Activated T-helper 2 cell treated with anti-CD3 and anti-CD28 coated beads, Interferon-gamma antibody, Interleukin-2, Interleukin-4, amounts not matched to agents 10 μg/mL and 5 μg/mL and 100 μg/mL, durations not matched to agents 14 hours and 24 hours and 36 hours (primary cell): Measurements from ENCODE around the gene WDR5B. TPM values are rescaled to one million over a fixed set of nuclear protein-coding genes. Genes with fewer than 3 reads are reported as not detected.

Experiments
- DNase-seq: peaks from one replicate; pipeline ENCODE4 v3.0.0; 2021; ENCODE audit warnings: low spot score
- H3K27ac Mint-ChIP-seq: one replicate; pipeline ENCODE4 v1.8.0; 2021; ENCODE audit warnings: mixed read lengths
- H3K27me3 Mint-ChIP-seq: one replicate; pipeline ENCODE4 v1.8.0; 2021; ENCODE audit warnings: low read depth, mixed read lengths
- H3K36me3 Mint-ChIP-seq: one replicate; pipeline ENCODE4 v1.8.0; 2021; ENCODE audit warnings: low read depth, mixed read lengths
- H3K4me1 Mint-ChIP-seq: one replicate; pipeline ENCODE4 v1.8.0; 2021; ENCODE audit warnings: low read depth, mixed read lengths
- H3K4me3 Mint-ChIP-seq: one replicate; pipeline ENCODE4 v1.8.0; 2021; ENCODE audit warnings: low read depth, mild to moderate bottlenecking, moderate library complexity, mixed read lengths
- H3K9me3 Mint-ChIP-seq: one replicate; pipeline ENCODE4 v1.8.0; 2021; ENCODE audit warnings: mixed read lengths
- intact Hi-C: fragments of 100-400 bp; cut with micrococcal nuclease; formaldehyde crosslinking; loops from one replicate; pipeline ENCODE4 v1.15.1; 2023
- total RNA-seq: library from RNA; stranded (reverse); gene quantifications from 2 replicates; pipeline ENCODE4 v1.2.3, GENCODE V29; 2022

The WDR5B gene
- total RNA-seq, 1 donor from 2014 or later, result 5.5 TPM

- Mint-ChIP-seq H3K27me3 (no peaks in the 10 kb centered on the region), H3K4me3 (no peak overlapping the region), H3K27ac (no peak overlapping the region), H3K9me3 (no peaks in the 10 kb centered on the region), H3K4me1 (peaks cover 18% of the 10 kb centered on the region), H3K36me3 (peaks cover 65% of the 10 kb centered on the region)
- DNase-seq, result no peak
- intact Hi-C loops, result no loop called here
These were observed 12.4 kb downstream of the WDR5B start for GRCh38 chr3:122403489-122403888.

DNA sequence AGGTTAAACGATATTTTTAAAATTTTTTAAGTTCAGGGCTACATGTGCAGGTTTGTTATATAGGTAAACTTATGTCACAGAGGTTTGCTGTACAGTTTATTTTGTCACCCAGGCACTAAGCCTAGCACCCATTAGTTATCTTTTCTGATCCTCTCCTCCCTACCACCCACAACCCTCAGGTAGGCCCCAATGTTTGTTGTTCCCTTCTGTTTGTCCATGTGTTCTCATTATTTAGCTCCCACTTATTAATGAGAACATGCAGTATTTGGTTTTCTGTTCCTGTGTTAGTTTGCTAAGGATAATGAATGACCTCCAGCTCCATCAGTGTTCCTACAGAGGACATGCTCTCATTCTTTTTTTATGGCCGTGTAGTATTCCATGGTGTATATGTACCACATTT is 16.9 kb downstream of the WDR5B start:
- peaks cover 54% of the 10 kb centered on the region for H3K36me3 Mint-ChIP-seq
- H3K27me3 Mint-ChIP-seq, result no peaks in the 10 kb centered on the region
- no peaks in the 10 kb centered on the region for H3K9me3 Mint-ChIP-seq
- H3K27ac Mint-ChIP-seq, result no peak overlapping the region
- H3K4me1 Mint-ChIP-seq, result peaks cover 49% of the 10 kb centered on the region
- DNase-seq, result no peak
- intact Hi-C loops, result loop anchor here (10.0 kb wide), 1 partner anchor 136 kb away; no protein-coding TSS in a partner anchor
- H3K4me3 Mint-ChIP-seq, result no peak overlapping the region

DNA sequence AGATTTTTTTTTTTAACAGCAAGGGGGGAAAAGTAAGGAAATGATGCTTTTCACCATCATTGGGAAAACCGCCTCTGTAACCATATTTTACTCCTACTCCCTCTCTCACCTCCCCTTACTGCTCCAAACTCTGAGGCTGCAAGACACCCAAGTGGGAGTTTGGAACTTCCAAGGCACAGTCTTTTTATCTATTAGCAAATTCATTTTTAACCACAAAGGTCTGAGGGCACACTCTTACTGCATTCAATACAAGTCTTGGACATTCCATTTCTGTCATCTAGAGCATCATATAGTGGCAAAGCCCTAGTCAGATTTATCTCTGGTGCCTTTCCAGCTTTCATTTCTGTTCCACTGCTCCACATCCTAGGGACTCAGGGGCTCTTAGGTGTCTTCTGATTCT is 18.7 kb downstream of the WDR5B start:
- Mint-ChIP-seq H3K4me3 (no peak overlapping the region), H3K9me3 (no peaks in the 10 kb centered on the region), H3K4me1 (peaks cover 50% of the 10 kb centered on the region), H3K27ac (no peak overlapping the region), H3K27me3 (no peaks in the 10 kb centered on the region), H3K36me3 (peaks cover 46% of the 10 kb centered on the region)
- no peak for DNase-seq
- intact Hi-C loops, result loop anchor here (10.0 kb wide), 1 partner anchor 138 kb away; no protein-coding TSS in a partner anchor

- no peak for DNase-seq
- H3K27me3 Mint-ChIP-seq, result no peaks in the 10 kb centered on the region
- intact Hi-C loops, result loop anchor here (10.0 kb wide), 1 partner anchor 138 kb away; no protein-coding TSS in a partner anchor
- H3K9me3 Mint-ChIP-seq, result no peaks in the 10 kb centered on the region
- no peak overlapping the region for H3K4me3 Mint-ChIP-seq
- peaks cover 50% of the 10 kb centered on the region for H3K4me1 Mint-ChIP-seq
- H3K36me3 Mint-ChIP-seq, result peaks cover 46% of the 10 kb centered on the region
- no peak overlapping the region for H3K27ac Mint-ChIP-seq
These were observed 19.4 kb downstream of the WDR5B start for GRCh38 chr3:122396511-122396910.

DNA sequence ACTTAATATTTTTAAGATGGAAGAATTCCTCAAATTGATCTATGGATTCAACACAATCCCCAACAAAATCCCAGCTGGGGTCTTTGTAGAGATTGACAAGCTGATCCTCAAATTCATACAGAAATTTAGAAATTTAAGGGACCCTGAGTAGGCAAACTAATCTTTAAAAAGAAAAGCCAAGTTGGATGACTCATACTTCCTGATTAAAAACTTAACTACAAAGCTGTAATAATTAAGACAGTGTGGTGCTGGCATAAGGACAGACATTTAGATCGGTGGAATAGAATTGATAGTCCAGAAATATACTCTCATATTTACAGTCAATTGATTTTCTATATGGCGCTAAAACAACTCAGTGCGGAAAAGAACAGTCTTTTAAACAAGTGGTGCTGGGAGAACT is 20.3 kb downstream of the WDR5B start:
- DNase-seq, result no peak
- peaks cover 49% of the 10 kb centered on the region for H3K4me1 Mint-ChIP-seq
- H3K4me3 Mint-ChIP-seq, result no peak overlapping the region
- intact Hi-C loops, result loop anchor here (10.0 kb wide), 1 partner anchor 139 kb away; no protein-coding TSS in a partner anchor
- no peaks in the 10 kb centered on the region for H3K9me3 Mint-ChIP-seq
- peaks cover 46% of the 10 kb centered on the region for H3K36me3 Mint-ChIP-seq
- peak overlapping the region; percentile 61 for H3K27ac Mint-ChIP-seq
- H3K27me3 Mint-ChIP-seq, result no peaks in the 10 kb centered on the region

DNA sequence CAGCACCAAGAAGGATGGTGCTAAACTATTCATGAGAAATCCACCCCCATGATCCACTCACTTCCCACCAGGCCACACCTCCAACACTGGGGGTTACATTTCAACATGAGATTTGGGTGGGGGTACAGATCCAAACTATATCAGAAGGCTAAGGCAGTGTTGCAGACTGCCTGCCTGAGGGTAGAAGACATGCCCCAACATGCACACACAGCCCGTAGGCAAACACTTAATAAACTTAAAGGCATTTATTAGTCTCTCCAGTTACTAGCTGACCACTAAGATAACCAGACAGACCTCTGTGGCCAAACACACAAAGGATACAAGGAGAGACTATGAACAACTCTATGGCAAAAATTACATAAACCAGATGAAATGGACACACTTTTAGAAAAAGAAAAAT is 21.7 kb downstream of the WDR5B start:
- no peaks in the 10 kb centered on the region for H3K27me3 Mint-ChIP-seq
- H3K27ac Mint-ChIP-seq, result peak overlapping the region; percentile 16
- no peak for DNase-seq
- intact Hi-C loops, result loop anchor here (5.0 to 10.0 kb wide), 2 partner anchors 141 to 168 kb away; partner anchors contain the start of genes DTX3L and PARP9
- H3K9me3 Mint-ChIP-seq, result no peaks in the 10 kb centered on the region
- no peak overlapping the region for H3K4me3 Mint-ChIP-seq
- H3K4me1 Mint-ChIP-seq, result peaks cover 53% of the 10 kb centered on the region
- H3K36me3 Mint-ChIP-seq, result peaks cover 34% of the 10 kb centered on the region

DNA sequence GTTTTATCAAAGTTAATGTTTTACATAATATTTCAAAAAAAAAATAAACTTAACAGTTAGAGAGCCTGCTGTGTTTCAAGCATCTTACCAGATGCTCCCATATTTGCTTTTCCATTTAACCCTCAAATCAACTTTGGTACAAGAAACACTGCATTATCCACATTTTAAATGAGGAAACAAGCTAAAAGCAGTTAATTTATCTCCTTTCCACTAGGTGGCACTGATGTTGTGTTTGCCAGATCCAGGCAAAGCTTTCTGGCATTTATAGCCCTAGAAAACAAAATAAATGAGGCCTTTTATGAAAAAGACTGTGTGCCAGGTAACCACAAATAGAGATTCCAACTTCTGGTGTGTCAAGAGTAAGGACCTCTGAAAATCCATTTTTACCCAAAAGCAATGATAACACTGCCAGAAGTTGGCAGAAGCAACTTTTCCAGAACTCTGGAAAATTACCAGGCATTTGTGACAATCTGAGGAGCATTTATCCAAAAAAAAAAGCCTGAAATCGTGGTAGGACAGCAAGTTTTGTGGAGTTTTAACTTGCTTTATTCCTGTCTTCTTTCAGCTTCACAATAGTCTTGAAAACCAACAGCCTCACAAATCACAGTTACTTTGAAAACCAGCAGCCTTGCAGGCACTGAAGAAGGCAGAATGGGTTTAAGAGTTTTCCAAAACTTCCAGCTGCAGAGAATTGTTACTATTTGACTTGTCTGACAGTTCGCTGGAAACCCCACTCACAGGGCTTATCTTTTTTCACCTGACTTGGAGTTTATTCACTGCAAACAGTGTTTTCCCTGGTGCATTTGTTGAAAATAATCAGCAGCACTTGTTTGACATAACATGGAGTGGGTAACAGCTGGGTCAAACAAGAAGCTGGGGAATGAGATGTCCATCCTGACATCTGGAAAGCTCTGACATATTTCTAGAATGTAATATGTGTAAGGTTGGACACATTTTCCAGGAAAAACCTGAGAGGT is 22.7 kb downstream of the WDR5B start:
- Mint-ChIP-seq H3K27ac (no peak overlapping the region), H3K4me3 (no peak overlapping the region), H3K36me3 (peaks cover 35% of the 10 kb centered on the region), H3K27me3 (no peaks in the 10 kb centered on the region), H3K9me3 (no peaks in the 10 kb centered on the region), H3K4me1 (peaks cover 54% of the 10 kb centered on the region)
- DNase-seq, result no peak
- intact Hi-C loops, result loop anchor here (2.0 to 10.0 kb wide), 4 partner anchors 24 to 286 kb away; partner anchors contain the start of genes DTX3L, PARP9 and WDR5B

DNA sequence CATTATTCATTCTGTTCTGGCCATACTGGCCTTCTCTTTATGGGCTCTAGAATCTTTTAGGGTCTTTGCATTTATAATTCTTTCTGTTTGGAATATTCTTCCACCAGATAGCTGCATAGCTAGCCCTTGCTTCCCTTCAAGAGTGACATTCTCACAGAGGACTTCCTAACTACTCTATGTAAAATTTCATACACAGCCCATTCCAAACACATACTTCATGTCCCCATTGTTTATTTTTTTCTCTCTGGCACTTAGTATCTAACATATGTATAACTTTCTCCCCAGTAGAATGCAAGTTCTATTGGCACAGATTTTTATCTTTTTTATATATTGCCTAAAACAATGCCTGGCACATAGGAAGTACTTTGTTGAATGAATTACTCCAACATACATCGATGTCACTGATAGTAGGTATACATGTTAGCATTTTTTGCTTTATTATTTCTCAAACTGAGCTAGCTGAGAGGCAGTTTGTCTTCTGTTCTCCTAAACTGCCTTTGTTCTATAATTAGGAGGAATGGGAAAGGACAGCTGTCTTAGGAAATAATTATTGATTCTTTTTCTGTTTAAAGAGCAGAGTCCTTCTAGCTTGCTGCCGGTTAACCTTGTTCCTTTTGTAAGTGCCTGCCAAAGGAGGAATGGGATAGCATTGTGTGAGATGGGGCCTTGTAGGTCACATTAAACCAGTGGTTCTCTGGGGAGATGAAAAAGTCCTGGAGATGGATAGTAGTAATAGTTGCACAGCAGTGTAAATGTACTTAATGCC is 24.0 kb downstream of the WDR5B start:
- intact Hi-C loops, result loop anchor here (2.0 to 10.0 kb wide), 4 partner anchors 25 to 287 kb away; partner anchors contain the start of genes DTX3L, PARP9 and WDR5B
- Mint-ChIP-seq H3K4me1 (peaks cover 58% of the 10 kb centered on the region), H3K27me3 (no peaks in the 10 kb centered on the region), H3K4me3 (no peak overlapping the region), H3K9me3 (no peaks in the 10 kb centered on the region), H3K27ac (no peak overlapping the region), H3K36me3 (peaks cover 48% of the 10 kb centered on the region)
- no peak for DNase-seq

GRCh38 chr3:122390665-122391064 is 25.2 kb downstream of the WDR5B start:
- no peak overlapping the region for H3K27ac Mint-ChIP-seq
- H3K4me1 Mint-ChIP-seq, result peaks cover 56% of the 10 kb centered on the region
- H3K27me3 Mint-ChIP-seq, result no peaks in the 10 kb centered on the region
- intact Hi-C loops, result loop anchor here (5.0 to 10.0 kb wide), 2 partner anchors 144 to 172 kb away; partner anchors contain the start of genes DTX3L and PARP9
- no peak for DNase-seq
- H3K36me3 Mint-ChIP-seq, result peaks cover 48% of the 10 kb centered on the region
- no peak overlapping the region for H3K4me3 Mint-ChIP-seq
- no peaks in the 10 kb centered on the region for H3K9me3 Mint-ChIP-seq

DNA sequence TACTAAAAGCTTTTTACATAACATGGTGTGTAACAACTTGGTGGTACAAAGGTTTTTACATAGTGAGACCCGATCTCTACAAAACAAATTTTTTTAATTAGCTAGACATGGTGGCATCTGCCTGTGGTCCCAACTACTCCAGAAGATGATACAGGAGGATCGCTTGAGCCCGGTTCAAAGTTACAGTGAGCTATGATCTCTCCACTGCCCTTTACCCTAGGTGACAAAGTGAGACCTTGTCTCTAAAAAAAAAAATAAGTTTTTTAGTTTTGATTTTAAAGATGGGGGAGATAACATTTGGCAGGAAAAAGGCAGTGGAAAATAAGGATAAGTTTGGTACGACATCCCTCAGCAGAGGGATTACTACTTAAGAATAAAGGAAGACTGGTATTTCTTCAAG is 26.0 kb downstream of the WDR5B start:
- Mint-ChIP-seq H3K9me3 (no peaks in the 10 kb centered on the region), H3K27me3 (no peaks in the 10 kb centered on the region), H3K4me3 (no peak overlapping the region), H3K4me1 (peaks cover 51% of the 10 kb centered on the region), H3K36me3 (peaks cover 46% of the 10 kb centered on the region), H3K27ac (no peak overlapping the region)
- no peak for DNase-seq
- intact Hi-C loops, result loop anchor here (5.0 to 10.0 kb wide), 3 partner anchors 145 to 555 kb away; partner anchors contain the start of genes DTX3L, EAF2, IQCB1 and PARP9

DNA sequence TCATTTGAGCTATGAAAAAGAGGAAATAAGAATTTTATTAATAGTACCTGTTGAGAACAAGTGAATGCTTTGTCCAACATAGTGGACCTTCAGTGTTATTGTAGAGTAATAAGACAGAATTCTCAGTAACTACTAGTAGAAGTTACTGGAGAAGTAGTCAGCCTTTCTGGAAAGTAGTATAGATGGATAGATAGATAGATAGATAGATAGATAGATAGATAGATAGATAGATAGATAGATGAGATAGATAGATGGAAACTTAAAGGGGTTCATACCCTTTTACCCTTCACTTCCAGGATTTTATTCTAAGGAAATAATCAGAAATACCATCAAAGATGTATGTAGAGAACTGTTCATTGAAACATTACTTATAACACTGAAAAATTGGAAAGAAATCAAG is 26.7 kb downstream of the WDR5B start:
- intact Hi-C loops, result loop anchor here (10.0 kb wide), 1 partner anchor 554 kb away; the partner anchor contains the start of genes EAF2 and IQCB1
- H3K27ac Mint-ChIP-seq, result no peak overlapping the region
- peaks cover 49% of the 10 kb centered on the region for H3K4me1 Mint-ChIP-seq
- no peaks in the 10 kb centered on the region for H3K9me3 Mint-ChIP-seq
- no peak for DNase-seq
- peaks cover 39% of the 10 kb centered on the region for H3K36me3 Mint-ChIP-seq
- no peaks in the 10 kb centered on the region for H3K27me3 Mint-ChIP-seq
- no peak overlapping the region for H3K4me3 Mint-ChIP-seq

DNA sequence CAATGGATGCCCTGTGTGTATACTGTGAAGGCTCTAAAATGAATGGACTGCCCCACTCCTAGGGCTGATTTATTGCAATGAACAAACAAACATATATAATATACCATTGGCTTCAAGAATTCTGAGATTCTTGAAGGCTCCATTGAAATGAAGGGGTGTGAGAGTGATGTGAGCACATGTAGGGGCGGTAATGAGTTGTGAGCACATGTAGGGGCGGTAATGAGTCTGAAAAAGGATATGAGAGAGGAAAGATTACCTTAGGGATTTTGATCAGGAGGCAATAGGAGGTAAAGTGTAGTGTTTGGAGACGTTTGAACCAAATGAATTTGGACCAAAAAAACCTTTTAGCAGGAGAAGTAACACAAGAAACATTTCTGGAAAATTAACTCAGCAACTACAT is 28.2 kb downstream of the WDR5B start:
- Mint-ChIP-seq H3K36me3 (peaks cover 30% of the 10 kb centered on the region), H3K4me3 (peak overlapping the region; percentile 5), H3K4me1 (peaks cover 43% of the 10 kb centered on the region), H3K27me3 (no peaks in the 10 kb centered on the region), H3K9me3 (no peaks in the 10 kb centered on the region), H3K27ac (no peak overlapping the region)
- no peak for DNase-seq
- intact Hi-C loops, result loop anchor here (10.0 kb wide), 1 partner anchor 553 kb away; the partner anchor contains the start of genes EAF2 and IQCB1
